Measurements from ENCODE around the gene OLFML2B. TPM values are rescaled to one million over a fixed set of nuclear protein-coding genes. Genes with fewer than 3 reads are reported as not detected.

The OLFML2B gene
- total and polyA plus RNA-seq, 4 donors: 8.0 to 82.6 (median 35.5) TPM

DNA sequence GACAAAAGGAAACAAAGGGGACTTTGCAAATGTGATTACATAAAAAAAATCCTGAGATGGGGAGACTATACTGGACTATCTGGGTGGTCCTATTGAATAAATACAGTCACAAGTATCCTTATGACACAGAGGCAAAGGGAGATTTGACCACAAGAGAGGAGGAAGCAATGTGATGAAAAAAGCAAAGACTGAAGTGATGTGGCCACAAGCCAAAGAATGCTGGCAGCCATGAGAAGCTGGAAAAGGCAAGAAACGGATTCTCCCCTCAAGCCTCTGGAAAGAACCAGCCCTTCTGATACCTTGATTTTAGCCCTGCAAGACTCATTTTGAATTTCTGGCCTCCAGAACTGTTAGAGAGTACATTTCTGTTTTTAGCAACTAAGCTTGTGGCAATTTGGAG, 36.4 kb downstream of the OLFML2B start:
- ATAC-seq (ENCODE audit: low FRiP score) (no peak), DNase-seq (no peak)
- Histone ChIP-seq H3K36me3 (ENCODE audit: control insufficient read depth in 1 of 2, insufficient read depth in 2 of 2, low read length in 1 of 2) (peaks cover 0 to 7% of the 10 kb centered on the region in 2 donors), H3K4me3 (ENCODE audit: low read length in 2 of 2) (no peak overlapping the region), H3K9me3 (ENCODE audit: control insufficient read depth, low read length) (peaks cover 2% of the 10 kb centered on the region), H3K4me1 (ENCODE audit: control insufficient read depth in 1 of 2, insufficient read depth in 2 of 2, low read length in 2 of 2) (no peaks in the 10 kb centered on the region), H3K27ac (ENCODE audit: low read depth in 1 of 2, low read length in 2 of 2) (no peak overlapping the region), H3K27me3 (ENCODE audit: control insufficient read depth in 1 of 2, insufficient read depth in 2 of 2, low read length in 1 of 2) (no peaks in the 10 kb centered on the region)
- WGBS, 2 donors: 21 to 28% methylated on average over 1 of the region's 1 CpG
- intact Hi-C loops (cut with DNase I): no loop called here

DNA sequence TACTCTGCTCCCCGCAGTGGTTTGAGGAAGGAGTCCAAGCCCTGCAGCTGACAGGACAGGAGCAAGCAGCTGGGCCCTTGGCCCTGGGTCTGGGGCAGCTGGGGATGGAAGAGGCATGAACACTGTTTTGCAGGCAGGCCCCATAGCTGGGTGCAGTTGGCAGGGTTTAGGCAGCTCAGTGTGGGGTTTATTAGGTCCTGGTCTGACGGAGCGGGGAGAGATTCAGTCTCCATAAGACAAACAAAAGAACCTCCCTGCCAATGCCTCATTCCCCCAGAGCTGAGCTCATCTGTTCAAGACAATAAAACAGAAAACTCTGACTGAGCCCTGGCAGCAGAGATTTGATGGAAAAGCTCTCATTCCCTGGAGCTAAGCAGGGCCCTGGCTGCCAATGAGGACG, 37.3 kb downstream of the OLFML2B start:
- intact Hi-C loops (cut with DNase I): no loop called here
- Histone ChIP-seq H3K36me3 (ENCODE audit: control insufficient read depth in 1 of 2, insufficient read depth in 2 of 2, low read length in 1 of 2) (peaks cover 0 to 6% of the 10 kb centered on the region in 2 donors), H3K4me1 (ENCODE audit: control insufficient read depth in 1 of 2, insufficient read depth in 2 of 2, low read length in 2 of 2) (no peaks in the 10 kb centered on the region), H3K4me3 (ENCODE audit: low read length in 2 of 2) (no peak overlapping the region), H3K27me3 (ENCODE audit: control insufficient read depth in 1 of 2, insufficient read depth in 2 of 2, low read length in 1 of 2) (no peaks in the 10 kb centered on the region), H3K27ac (ENCODE audit: low read depth in 1 of 2, low read length in 2 of 2) (no peak overlapping the region), H3K9me3 (ENCODE audit: control insufficient read depth, low read length) (peaks cover 2% of the 10 kb centered on the region)
- peak; percentile 48 for ATAC-seq (ENCODE audit: low FRiP score)
- 11 to 13% methylated on average over 4 of the region's 4 CpGs for WGBS, 2 donors
- no peak for DNase-seq

GRCh38 chr1:161985301-161985822, 38.3 kb downstream of the OLFML2B start:
- no peaks in the 10 kb centered on the region for H3K4me1 ChIP-seq (ENCODE audit: control insufficient read depth in 1 of 2, insufficient read depth in 2 of 2, low read length in 2 of 2)
- WGBS, 2 donors: 64 to 69% methylated on average over 5 of the region's 5 CpGs
- H3K27me3 ChIP-seq (ENCODE audit: control insufficient read depth in 1 of 2, insufficient read depth in 2 of 2, low read length in 1 of 2): no peaks in the 10 kb centered on the region
- intact Hi-C loops (cut with DNase I): no loop called here
- H3K4me3 ChIP-seq (ENCODE audit: low read length in 2 of 2): no peak overlapping the region
- peaks cover 0 to 6% of the 10 kb centered on the region in 2 donors for H3K36me3 ChIP-seq (ENCODE audit: control insufficient read depth in 1 of 2, insufficient read depth in 2 of 2, low read length in 1 of 2)
- ATAC-seq (ENCODE audit: low FRiP score) (no peak), DNase-seq (no peak)
- H3K27ac ChIP-seq (ENCODE audit: low read depth in 1 of 2, low read length in 2 of 2): no peak overlapping the region
- peaks cover 2% of the 10 kb centered on the region for H3K9me3 ChIP-seq (ENCODE audit: control insufficient read depth, low read length)

DNA sequence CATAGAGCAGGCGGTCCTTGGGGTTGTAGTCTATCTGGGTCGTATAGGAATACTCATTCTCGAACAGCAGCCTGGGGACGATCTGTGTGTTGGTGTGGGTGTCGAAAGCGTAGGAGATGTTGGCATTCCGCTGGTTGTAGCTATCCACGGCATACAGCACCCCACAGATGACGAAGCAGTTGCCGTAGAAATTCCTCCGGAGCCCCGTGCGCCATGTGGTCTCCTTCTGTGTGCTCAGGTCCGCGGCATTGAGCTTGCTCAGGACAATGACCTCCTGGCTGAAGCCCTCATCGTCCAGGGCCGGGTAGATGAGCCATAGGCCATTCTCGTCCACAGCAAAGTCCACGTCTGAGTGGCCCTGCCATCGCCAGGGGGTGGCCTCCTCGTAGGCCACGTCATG, 39.9 kb downstream of the OLFML2B start:
- WGBS, 2 donors: 93 to 96% methylated on average over 22 of the region's 22 CpGs
- peaks cover 2% of the 10 kb centered on the region for H3K9me3 ChIP-seq (ENCODE audit: control insufficient read depth, low read length)
- H3K36me3 ChIP-seq (ENCODE audit: control insufficient read depth in 1 of 2, insufficient read depth in 2 of 2, low read length in 1 of 2): peaks cover 0 to 6% of the 10 kb centered on the region in 2 donors
- intact Hi-C loops (cut with DNase I): no loop called here
- H3K27ac ChIP-seq (ENCODE audit: low read depth in 1 of 2, low read length in 2 of 2): no peak overlapping the region
- H3K4me3 ChIP-seq (ENCODE audit: low read length in 2 of 2): no peak overlapping the region
- no peak for DNase-seq
- H3K4me1 ChIP-seq (ENCODE audit: control insufficient read depth in 1 of 2, insufficient read depth in 2 of 2, low read length in 2 of 2): no peaks in the 10 kb centered on the region
- no peaks in the 10 kb centered on the region for H3K27me3 ChIP-seq (ENCODE audit: control insufficient read depth in 1 of 2, insufficient read depth in 2 of 2, low read length in 1 of 2)
- no peak for ATAC-seq (ENCODE audit: low FRiP score)

DNA sequence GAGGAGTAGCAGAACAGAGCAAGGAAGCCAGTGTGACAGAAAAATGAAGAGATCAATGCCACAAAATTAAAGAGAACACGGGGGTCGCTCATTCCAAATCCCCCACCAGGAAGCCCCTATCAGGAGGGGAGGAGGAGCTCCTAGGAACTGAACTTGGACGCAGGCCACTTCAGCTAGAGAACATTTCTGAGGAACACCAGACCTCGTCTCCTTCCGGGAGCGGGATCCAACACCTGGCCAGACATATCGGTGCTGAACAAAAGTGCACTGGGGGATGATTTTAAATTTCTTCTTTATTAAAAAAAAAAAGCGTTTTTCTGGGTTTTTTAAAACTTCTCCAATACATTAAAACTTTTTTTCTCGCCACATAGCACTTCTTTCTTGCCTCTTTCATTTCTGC, 40.8 kb downstream of the OLFML2B start:
- intact Hi-C loops (cut with DNase I): no loop called here
- Histone ChIP-seq H3K27ac (ENCODE audit: low read depth in 1 of 2, low read length in 2 of 2) (no peak overlapping the region), H3K27me3 (ENCODE audit: control insufficient read depth in 1 of 2, insufficient read depth in 2 of 2, low read length in 1 of 2) (no peaks in the 10 kb centered on the region), H3K9me3 (ENCODE audit: control insufficient read depth, low read length) (peaks cover 2% of the 10 kb centered on the region), H3K36me3 (ENCODE audit: control insufficient read depth in 1 of 2, insufficient read depth in 2 of 2, low read length in 1 of 2) (peaks cover 0 to 6% of the 10 kb centered on the region in 2 donors), H3K4me1 (ENCODE audit: control insufficient read depth in 1 of 2, insufficient read depth in 2 of 2, low read length in 2 of 2) (no peaks in the 10 kb centered on the region), H3K4me3 (ENCODE audit: low read length in 2 of 2) (no peak overlapping the region)
- no peak for DNase-seq
- WGBS, 2 donors: 63 to 64% methylated on average over 9 of the region's 9 CpGs
- no peak for ATAC-seq (ENCODE audit: low FRiP score)

DNA sequence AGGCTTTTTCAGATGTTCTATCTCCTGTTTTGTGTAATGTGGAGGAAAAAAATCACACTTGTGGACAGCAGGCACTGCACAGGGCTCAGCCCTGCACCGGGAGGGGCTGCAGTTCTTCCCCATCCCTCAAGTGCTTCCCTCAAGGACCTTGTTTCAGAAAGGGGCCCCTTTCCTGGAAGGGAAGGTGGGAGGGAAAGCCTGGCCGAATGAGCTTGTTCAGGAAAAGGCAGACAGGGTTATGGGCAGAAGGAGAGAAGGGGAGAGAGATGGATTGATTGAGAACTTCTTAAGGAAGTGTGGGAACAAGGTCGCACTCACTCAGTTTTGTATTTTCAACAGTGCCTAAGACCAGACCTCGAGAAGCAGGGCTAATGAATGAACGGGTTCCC, 41.2 kb downstream of the OLFML2B start:
- H3K9me3 ChIP-seq (ENCODE audit: control insufficient read depth, low read length): no peaks in the 10 kb centered on the region

DNA sequence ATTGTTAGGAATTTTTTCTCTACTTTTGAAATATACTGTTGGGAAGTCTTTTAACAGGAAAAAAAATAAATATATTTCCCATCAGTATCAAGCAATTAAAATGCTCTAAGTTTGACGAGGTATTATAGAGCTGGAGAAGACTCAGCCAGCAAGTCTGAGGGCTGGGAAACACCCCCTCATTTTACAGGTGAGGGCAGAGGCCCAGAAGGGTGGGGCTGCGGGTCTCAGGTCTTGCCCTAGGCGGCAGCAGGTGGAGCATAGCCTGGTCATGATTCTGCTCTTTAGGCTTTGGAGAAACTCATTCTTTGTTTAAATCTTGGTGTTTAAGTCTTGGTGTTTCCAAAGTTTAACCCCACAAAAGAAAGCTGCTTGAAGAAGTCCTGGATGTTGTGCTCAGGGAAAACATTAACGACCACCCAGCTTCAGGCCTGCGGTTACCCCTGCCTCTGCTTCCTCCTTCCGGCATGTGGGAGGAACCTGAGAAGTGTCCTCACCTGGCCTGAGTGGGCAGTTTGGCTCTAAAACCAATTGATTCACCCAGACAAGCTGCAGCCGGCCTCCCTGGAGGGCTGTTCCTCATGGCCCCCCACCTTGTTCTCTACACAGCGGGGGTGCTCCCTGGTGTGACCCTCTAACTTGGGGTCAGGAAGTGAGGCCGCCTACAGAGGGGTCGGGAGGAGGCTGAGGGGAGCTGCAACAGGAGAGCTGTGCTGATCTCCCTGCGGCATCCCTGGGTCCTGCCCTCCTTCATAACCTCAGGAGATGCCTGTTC, 41.7 kb downstream of the OLFML2B start:
- H3K36me3 ChIP-seq (ENCODE audit: control insufficient read depth in 1 of 2, insufficient read depth in 2 of 2, low read length in 1 of 2): peaks cover 0 to 4% of the 10 kb centered on the region in 2 donors
- intact Hi-C loops (cut with DNase I): no loop called here
- no peaks in the 10 kb centered on the region for H3K27me3 ChIP-seq (ENCODE audit: control insufficient read depth in 1 of 2, insufficient read depth in 2 of 2, low read length in 1 of 2)
- WGBS, 2 donors: 95% methylated on average over 11 of the region's 11 CpGs
- ATAC-seq (ENCODE audit: low FRiP score) (no peak), DNase-seq (no peak)
- no peaks in the 10 kb centered on the region for H3K9me3 ChIP-seq (ENCODE audit: control insufficient read depth, low read length)
- H3K4me1 ChIP-seq (ENCODE audit: control insufficient read depth in 1 of 2, insufficient read depth in 2 of 2, low read length in 2 of 2): no peaks in the 10 kb centered on the region
- H3K27ac ChIP-seq (ENCODE audit: low read depth in 1 of 2, low read length in 2 of 2): no peak overlapping the region
- no peak overlapping the region for H3K4me3 ChIP-seq (ENCODE audit: low read length in 2 of 2)

More for the DNA sequence above, 41.2 kb downstream of the OLFML2B start:
- no peaks in the 10 kb centered on the region for H3K27me3 ChIP-seq (ENCODE audit: control insufficient read depth in 1 of 2, insufficient read depth in 2 of 2, low read length in 1 of 2)
- ATAC-seq (ENCODE audit: low FRiP score) (no peak), DNase-seq (no peak)
- H3K4me1 ChIP-seq (ENCODE audit: control insufficient read depth in 1 of 2, insufficient read depth in 2 of 2, low read length in 2 of 2): no peaks in the 10 kb centered on the region
- peaks cover 0 to 4% of the 10 kb centered on the region in 2 donors for H3K36me3 ChIP-seq (ENCODE audit: control insufficient read depth in 1 of 2, insufficient read depth in 2 of 2, low read length in 1 of 2)
- intact Hi-C loops (cut with DNase I): no loop called here
- WGBS, 2 donors: 60 to 65% methylated on average over 5 of the region's 5 CpGs
- no peak overlapping the region for H3K4me3 ChIP-seq (ENCODE audit: low read length in 2 of 2)
- H3K27ac ChIP-seq (ENCODE audit: low read depth in 1 of 2, low read length in 2 of 2): no peak overlapping the region

GRCh38 chr1:161981126-161981525, 42.5 kb downstream of the OLFML2B start:
- H3K36me3 ChIP-seq (ENCODE audit: control insufficient read depth in 1 of 2, insufficient read depth in 2 of 2, low read length in 1 of 2): peaks cover 0 to 4% of the 10 kb centered on the region in 2 donors
- H3K9me3 ChIP-seq (ENCODE audit: control insufficient read depth, low read length): no peaks in the 10 kb centered on the region
- no peak for ATAC-seq (ENCODE audit: low FRiP score)
- no peaks in the 10 kb centered on the region for H3K4me1 ChIP-seq (ENCODE audit: control insufficient read depth in 1 of 2, insufficient read depth in 2 of 2, low read length in 2 of 2)
- no peak for DNase-seq
- H3K4me3 ChIP-seq (ENCODE audit: low read length in 2 of 2): no peak overlapping the region
- no peaks in the 10 kb centered on the region for H3K27me3 ChIP-seq (ENCODE audit: control insufficient read depth in 1 of 2, insufficient read depth in 2 of 2, low read length in 1 of 2)
- intact Hi-C loops (cut with DNase I): no loop called here
- H3K27ac ChIP-seq (ENCODE audit: low read depth in 1 of 2, low read length in 2 of 2): no peak overlapping the region
- 88 to 96% methylated on average over 8 of the region's 8 CpGs for WGBS, 2 donors

All from aorta (tissue), 5 donors.